Stimulated activated CD4-positive, alpha-beta T cell treated with anti-CD3 and anti-CD28 coated beads, Interleukin-2, amount 100 ng/mL, for 4 hours (primary cell): ENCODE measurements around the gene C20orf173.
"Not testable (repeated sequence)": the region's sequence is repeated elsewhere in the genome, so short reads cannot be mapped to it uniquely, and the experiment has no call there.

ENCODE experiments used
- DNase-seq: peaks from one replicate; pipeline ENCODE4 v3.0.0-alpha.2; 2020; ENCODE audit warnings: low read depth

Gene C20orf173

DNA sequence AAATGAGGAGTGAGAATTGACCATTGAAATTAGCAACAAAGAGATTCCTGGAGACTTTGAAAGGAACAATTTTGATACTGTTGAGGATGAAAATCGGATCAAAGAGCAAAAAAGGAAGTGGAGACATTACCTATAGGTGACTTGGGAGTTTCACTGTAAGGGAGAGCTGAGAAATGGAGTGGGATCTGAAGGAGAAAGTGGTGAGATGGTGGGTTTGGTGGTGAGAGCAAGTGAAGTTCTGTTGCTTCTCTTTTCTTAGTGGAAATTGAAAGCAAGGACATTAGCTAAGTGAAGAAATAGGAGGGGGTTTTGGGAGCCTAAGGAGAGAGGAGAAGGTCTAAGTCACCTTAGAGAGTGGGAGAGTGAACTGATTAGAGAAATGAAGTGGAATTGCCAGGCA is 16.7 kb upstream of the C20orf173 start:
- no peak for DNase-seq

DNA sequence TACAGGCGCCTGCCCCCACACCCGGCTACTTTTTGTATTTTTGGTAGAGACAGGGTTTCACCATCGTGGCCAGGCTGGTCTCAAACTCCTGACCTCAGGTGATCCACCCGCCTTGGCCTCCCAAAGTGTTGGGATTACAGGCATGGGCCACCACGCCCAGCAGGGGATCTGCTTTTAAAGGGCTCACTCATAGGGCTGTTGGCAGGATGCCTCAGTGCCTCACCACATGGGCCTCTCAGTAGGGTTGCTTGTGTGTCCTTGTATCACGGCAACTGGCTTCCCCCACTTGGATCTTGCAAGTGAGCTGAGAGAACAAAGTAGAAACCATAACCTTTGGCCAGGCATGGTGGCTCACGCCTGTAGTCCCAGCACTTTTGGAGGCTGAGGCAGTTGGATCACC is 15.5 kb upstream of the C20orf173 start:
- not testable (repeated sequence) for DNase-seq

DNA sequence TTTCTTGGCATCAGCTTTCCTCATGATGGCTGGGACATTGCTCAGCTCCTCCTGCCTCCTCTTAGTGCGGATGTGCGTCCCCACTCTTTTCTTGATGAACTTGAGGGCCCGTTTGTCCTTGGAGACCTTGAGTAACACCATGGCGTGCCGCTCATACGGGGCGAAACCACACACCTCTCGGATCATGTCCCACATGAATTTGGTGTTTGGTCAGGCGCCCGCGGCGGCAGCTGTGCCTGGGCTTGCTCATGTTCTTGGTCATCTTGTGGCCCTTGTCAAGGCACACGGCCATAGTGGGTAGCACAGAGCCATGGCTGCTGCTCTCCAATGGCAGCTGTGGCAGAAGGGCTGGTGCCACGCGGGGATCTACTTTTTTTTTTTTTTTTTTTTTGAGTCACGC is 15.0 kb upstream of the C20orf173 start:
- no peak for DNase-seq

DNA sequence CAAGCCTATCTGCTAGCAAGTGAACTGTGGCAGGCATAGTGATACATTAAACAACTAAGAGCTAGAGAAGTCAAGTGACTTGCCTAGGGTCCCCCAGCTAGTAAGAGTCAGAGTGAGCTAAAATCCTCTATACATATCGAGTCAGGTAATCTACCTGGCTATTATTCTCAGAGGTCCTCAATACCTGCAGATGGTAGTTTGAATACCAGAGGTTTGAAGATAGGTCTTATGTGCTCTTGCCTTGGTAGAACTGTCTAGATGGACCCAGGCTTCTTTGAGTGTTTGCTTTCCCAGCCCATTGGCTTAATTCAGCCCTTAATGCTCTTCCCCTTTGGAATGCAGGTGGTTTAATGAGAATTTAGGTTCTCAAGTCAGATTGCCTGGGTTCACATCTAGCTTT is 13.5 kb upstream of the C20orf173 start:
- no peak for DNase-seq

DNA sequence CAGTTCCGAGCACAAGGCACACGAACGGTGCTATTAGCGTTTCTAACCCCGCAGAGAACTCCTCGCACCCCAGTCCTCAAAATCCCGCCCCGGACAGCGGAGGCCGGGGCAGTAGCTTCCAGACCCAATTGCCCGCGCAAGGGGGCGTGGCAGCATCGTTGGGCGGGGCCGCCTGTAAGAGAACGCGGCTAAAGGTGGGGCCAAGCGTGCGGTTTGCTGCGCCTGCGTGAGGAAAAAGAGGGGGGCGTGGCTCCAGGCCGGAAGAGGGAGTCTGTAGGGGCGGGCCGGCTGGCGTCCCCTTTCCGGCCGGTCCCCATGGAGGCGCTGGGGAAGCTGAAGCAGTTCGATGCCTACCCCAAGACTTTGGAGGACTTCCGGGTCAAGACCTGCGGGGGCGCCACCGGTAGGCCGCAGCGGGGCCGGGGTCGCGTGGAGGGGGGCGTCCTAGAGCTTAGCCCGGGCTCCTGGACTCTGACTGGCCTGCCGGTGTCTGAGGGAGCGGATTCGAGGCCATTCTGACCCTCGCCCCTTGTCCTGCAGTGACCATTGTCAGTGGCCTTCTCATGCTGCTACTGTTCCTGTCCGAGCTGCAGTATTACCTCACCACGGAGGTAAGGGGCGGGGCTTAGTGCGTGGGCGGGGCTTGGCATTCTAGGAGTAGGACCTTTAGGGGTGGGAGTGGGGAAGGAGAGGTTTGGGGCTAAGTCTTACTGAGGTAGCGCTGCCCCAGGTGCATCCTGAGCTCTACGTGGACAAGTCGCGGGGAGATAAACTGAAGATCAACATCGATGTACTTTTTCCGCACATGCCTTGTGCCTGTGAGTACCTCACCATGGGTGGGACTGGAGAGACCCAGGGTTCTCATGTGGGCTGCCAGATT is 12.6 kb upstream of the C20orf173 start, which contains the start of gene ERGIC3:
ERGIC3 (plus strand) TSS at position 296 of the 880 bp plus-strand sequence; CDS start at position 316, 20 bp downstream.
- DNase-seq: peak; percentile 95

DNA sequence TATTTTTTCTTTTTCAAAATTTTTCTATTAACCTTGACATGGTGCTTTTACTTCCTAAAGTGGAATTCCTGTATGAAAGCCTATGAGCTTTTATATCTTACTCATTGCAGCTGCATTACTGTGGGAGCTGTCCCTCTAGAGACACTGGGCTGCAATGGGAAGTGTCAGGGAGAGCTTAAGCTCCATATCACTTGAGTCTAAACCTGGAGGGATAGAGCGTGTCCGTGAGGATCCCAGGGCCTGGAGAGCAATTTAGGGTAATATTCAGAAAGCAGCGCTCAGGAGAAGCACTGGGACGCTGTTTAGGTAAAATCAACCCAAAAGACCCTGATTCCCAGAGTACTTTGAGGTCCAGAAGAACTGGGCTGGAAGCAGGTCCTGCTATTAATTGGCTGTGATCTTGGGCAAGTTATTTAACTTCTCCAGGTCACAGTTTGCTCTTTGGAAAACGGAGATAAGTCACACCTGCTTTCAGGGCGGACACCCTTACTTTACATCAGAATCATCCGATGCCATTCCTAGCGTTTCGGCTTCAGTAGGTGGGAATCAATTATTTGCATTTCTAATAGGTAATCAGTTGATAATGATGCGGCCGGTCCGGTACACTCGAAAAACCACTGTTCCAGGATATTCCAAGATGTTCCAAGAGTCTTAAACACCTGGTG is 11.8 kb upstream of the C20orf173 start:
- DNase-seq: no peak

DNA sequence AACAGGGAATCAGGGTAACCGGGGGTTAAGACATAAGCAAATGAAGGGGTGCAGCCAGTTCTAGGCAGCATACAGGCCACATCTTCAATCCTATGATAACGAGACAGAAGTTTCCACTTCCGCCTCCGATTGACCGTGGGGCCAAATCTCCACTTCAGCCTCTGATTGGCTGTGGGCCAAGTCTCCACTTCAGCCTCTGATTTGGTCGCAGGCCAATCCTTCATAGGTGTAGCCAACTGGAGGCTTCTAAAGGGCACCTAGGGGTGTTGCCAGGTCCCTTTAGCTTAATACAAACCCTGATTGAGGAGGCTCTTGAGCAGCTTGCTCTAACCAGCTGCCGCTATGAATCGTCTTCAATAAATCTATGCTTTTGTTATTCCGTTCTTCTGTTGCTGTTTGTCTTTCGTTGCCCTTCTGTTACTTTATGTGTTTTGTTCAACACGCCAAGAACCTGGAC is 10.3 kb upstream of the C20orf173 start:
- DNase-seq: no peak

DNA sequence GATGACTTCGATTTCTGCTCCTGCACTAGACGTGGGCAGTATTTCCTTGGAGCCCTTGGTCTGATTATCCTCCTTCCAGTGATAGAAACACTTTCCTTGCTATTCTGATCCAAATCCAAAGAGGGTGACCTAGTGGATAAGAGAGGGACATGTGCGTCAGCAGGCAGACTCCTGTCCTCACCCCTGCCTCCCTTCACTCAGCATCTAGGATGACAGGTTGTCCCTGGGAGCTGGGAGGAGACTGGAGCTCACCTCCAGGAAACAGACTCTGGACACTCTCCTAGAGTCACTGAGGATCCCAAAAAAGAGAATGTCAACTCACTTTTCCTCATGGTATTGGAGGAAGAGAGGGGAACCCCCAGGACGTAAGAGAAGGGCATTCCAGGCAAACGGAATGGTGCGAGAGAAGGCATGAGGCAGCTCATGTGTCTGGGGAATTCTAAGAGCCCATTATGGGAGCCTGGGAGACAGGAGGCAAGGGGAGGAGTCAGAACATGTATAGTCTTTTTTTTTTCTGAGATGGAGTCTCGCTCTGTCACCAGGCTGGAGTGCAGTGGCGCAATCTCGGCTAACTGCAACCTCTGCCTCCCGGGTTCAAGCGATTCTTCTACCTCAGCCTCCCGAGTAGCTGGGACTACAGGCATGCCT is 2.2 kb downstream of the C20orf173 start:
- no peak for DNase-seq

DNA sequence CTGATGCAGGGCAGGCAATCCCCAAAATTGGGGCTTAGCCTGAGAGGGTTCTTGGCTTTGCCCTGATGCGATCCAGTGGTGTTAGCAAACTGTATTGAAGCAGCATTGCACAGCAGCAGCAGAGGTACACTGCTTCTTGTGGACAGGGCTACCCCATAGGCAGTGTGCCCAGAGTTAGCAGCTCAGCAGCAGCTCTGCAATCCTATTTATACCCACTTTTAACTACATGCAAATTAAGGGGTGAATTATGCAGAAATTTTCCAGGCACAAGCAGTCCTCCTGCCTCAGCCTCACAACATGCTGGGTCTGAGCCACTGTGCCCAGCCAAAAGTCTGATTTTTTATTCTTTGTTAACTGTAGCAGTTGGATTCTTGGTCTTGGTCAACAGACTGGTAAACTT is 3.8 kb downstream of the C20orf173 start:
- DNase-seq: no peak

DNA sequence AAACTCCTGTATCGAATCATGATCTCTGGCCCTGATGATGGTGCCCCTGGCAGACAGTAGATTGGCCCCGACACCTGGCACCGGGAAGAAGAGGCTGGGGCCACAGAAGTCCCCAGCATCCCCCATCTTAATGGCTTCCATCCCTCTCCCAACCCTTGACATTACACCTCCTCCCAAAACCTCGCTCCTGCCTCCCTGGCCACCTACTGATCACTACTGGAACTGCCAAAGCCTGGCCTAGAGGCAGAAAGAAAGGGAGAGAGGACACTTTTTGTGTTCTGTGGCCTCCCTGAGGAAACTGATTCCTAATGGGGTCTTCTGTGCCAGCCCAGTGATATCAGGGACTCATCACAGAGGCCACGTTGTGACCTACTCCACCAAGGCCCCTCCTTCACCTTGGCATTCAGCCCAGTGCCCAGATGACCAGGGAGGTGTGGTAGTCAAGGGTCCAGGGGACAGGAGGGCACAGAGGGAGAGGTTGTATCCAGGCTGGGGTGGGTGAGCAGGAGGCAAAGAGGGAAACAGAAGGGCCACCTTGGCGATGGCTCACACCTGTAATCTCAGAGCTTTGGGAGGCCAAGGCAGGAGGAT is 6.1 kb downstream of the C20orf173 start:
- no peak for DNase-seq

DNA sequence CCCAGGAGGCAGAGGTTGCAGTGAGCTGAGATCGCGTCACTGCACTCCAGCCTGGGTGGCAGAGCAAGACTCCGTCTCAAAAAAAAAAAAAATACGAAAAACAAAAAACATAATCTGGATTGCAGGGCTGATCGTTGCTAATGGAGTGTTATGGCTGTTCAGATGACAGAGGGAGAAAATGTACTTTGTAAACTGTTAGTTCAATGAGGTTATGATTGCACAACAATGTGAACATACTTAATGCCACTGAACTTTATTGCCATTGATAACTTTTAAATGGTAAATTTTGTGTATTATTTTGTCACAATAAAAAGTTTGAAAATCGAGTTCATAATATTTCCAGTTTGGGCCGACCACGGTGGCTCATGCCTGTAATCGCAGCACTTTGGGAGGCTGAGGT is 10.5 kb downstream of the C20orf173 start:
- no peak for DNase-seq

DNA sequence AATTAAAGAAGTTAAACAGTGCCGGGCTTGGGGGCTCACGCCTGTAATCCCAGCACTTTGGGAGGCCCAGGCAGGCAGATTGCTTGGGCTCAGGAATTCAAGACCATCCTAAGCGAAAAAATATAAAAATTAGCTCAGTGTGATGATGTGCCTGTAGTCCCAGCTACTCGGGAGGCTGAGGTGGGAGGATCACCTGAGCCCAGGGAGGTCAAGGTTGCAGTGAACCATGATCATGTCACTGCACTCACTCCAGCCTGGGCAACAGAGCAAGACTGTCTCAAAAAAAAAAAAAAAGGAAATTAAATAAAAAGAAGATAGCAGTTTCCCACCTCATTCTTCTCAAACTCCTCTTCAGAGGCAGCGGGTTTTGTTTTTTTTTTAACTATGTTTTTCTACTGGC is 11.7 kb downstream of the C20orf173 start:
- DNase-seq: not testable (repeated sequence)

DNA sequence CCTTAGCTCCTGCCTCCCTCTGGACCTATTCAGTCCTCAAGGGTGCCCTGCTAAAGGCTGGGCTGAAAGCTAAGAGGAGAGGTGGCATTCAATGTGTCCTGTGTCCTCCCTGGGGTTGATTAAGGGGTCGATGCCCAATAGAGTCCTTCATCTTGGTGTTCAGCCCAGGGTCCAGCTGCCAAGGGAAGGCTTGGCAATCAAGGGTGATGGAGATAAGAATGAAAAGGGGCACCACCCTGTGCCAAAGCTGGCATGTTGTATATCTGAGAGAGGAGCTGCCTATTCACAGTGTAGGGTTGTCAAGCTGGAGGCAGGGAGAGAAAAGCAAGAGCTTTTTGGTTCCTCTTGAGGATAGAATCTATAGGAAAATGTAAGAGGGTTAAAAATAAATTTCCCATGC is 12.3 kb downstream of the C20orf173 start:
- DNase-seq: no peak

DNA sequence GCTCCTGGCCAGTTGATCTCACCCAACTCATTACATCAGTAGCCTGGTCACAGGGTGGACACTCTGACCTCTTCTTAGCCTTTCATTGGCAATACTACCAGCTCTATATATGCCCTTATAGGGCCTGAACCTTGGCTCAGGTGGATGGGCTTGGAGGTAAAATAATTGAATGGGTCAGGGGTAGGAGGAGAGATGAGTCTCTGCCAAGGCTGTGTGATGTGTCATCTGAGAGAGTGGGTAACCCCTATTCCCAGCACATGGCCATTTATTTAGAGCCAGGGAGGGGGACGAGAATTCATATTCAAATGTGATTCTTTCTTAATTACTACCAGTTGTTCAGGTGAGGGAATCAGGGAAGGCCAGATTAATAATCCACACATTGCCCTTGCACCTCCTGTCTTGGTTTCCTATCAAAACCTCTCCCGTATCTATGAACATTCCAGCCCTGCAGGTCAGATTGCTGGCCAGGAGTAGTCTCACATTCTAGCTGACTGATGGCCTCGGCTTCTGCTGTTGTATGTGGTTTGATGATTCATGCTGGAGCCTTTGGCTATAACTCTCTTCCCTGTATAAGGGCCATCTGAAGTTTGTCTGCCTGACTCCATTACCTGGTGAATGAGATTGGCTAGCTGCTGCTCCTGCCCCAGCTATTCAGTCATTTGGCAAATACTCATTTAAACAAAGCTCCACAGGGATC is 13.4 kb downstream of the C20orf173 start:
- no peak for DNase-seq

DNA sequence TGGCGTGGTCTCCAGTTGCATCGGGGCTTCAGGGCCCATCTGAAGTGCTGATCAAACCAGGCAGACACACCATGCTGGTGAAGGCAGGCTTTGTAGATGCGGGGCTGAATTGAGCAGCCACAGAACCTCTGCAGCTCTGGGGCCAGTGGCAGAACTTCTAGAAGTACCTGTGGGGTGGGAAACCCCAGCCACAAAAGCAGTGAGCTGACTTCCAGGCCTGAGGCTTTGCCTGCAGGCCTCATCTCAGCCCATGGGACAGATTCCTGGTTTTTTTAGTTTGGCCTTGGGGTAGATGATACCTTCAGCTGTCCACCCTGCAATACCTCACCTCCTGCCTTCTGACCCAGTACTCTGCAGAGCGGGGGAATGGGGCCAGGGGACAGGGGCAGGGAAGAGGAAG is 14.1 kb downstream of the C20orf173 start:
- DNase-seq: no peak

DNA sequence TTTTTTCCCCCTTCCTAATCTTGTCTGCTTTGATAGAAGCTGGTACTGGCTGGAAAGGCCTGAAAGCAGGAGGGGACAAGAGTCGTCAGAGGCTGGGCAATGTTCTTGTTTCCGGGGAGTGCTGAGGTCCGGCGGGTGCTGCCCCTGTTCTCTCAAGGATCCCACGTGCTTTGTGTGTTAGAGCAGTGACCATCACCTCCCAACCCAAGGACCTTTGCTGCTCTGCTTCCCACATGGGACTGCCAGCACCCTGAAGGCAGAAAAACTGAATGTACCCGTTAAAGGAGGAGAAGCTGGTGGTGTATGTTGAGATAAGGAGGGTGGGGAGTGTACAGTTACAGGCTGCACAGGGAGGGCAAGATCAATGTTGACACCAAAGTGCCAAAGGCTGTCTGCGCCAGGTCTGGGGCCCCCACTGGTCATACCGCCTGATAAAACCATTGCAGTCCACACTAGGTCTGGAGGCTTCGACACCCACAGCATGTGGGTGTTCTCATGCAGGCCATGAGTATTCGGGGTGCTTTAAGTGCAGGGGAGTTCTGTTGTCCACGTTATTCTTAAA is 15.0 kb downstream of the C20orf173 start:
- no peak for DNase-seq

DNA sequence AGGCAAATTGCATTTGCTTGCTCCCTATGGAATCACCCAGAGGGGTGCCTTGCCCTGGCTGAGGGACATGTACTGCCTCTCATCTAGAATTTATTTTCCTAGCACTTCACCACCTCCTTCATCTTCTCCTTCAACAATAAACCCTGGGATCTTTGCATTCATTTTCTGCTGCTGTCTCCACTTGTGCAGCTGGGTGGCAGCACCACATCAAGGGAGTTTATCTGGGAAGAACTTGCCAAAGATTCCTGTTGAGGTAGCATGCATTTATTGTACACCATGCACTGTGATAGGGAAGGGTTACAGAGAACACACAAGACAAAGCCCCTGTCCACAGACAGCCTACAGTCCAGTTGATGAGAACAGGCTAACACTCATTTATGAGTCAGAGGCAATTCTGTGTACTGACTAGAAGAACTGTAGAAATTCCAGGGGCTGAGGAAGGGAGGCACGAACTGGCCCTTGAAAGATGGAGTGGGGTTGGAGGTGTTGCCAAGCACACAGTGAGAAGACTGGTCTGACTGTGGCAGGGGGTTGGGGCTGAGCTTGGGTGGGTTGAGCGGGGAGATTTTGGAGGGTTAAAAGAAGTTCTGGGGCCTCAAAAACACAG is 17.5 kb downstream of the C20orf173 start:
- DNase-seq: no peak

DNA sequence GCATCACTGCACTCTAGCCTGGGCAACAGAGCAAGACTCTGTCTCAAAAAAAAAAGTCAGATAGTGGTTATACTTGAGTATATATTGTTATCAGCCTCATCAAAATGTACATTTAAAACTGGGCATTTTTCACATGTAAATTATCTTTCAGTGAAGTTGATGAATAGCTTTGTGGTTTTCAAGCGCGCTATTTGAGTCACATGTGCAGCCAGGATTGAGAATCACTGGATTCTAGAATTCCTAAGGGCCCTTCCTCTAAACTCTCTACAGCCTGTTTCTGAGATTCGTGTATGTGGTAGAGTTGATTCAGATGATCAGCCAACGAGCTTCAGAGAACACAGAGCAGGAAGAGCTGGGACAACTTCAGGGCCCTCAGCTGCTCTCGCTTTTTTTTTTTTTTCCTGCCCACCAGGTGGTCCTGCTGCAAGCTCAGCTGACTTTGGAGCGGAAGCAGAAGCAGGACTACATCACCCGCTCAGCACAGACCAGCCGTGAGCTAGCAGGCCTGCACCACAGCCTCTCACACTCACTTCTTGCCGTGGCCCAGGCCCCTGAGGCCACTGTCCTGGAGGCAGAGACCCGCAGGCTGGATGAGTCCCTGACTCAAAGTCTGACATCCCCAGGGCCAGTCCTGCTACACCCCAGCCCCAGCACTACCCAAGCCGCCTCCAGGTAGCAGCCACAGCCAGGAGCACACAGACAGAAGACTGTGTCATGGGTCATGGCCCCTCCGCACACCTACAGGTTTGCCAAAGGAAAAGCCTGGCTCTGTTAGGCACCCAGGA is 18.3 kb downstream of the C20orf173 start:
- DNase-seq: no peak

DNA sequence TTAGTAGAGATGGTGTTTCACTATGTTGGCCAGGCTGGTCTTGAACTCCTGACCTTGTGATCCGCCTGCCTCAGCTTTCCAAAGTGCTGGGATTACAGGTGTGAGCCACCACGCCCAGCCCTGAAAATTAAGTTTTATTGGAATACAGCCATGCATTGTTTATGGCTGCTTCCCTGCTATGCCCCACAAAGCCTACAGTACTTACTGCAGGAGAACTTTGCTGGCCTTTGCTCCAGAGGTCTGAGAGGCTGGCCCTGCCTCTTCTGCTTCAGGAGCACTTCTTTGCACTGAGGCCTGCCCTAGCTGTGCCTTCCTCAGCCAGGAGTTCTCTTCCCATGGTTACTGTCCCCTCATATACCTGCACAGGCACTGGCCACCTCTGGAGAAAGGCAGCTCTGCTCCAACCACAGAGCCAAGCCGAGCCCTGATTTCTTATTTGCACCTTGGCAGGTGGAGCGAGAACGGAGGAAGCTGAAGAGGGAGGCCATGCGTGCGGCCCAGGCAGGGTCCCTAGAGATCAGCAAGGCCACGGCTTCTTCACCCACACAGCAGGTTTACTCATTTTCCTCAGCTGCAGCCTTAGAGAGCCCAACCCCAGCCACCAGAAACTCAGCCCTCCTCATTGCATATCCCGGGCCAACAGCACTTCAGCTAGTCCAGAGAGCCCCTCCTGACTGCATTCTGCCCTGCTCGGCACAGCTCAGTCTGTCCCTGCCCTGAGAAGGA is 20.8 kb downstream of the C20orf173 start:
- no peak for DNase-seq
